Left lung (tissue), 8 donors: Measurements from ENCODE around the gene C2orf66. TPM values are rescaled to one million over a fixed set of nuclear protein-coding genes. Genes with fewer than 3 reads are reported as not detected.

ENCODE experiments used
- polyA plus RNA-seq, 6 donors: library from polyadenylated mRNA; unstranded; fragments of 120-200 nt; gene quantifications; one replicate each; pipeline ENCODE4 v1.2.1, GENCODE V29; 2013; ENCODE audit not compliant: insufficient read length in 6 of 6
- total RNA-seq, 2 donors: library from RNA; stranded (reverse); fragmentation: NEBNext Ultra II Directional; extraction: Animal tissue kit (Norgen Biotek cat#: 25700); gene quantifications; one replicate each; pipeline ENCODE4 v1.2.1, GENCODE V29; 2021
- donor health status: DM: no; HTN: yes; CAD: no.
- donor health status: DM: no; HTN: no; CAD: no.

Gene C2orf66
- total and polyA plus RNA-seq, 8 donors = 0.13 to 0.54 (median 0.22) TPM

Other genes starting within 250 kb of the C2orf66 start
- gene HECW2, start 215.8 kb downstream of the C2orf66 start, total RNA-seq = 10 to 100 TPM; 40.4 to 51.9 TPM
- 10 to 100 TPM; 21.6 to 36.9 (median 28.5) TPM for gene HECW2, start 215.8 kb downstream of the C2orf66 start, polyA plus RNA-seq
- gene CCDC150, start 169.6 kb downstream of the C2orf66 start, total RNA-seq = 1 to 10 TPM; 2.8 to 2.9 TPM
- gene CCDC150, start 169.6 kb downstream of the C2orf66 start, polyA plus RNA-seq = 10 to 100 TPM; 11.3 to 23.3 (median 16.1) TPM
- gene GTF3C3, start 9.7 kb downstream of the C2orf66 start, total RNA-seq = 10 to 100 TPM; 27.8 to 30.4 TPM
- gene GTF3C3, start 9.7 kb downstream of the C2orf66 start, polyA plus RNA-seq = 10 to 100 TPM; 64.1 to 78.3 (median 69.8) TPM
- gene PGAP1, start 117.4 kb upstream of the C2orf66 start, total RNA-seq = 10 to 100 TPM; 12.1 to 17.4 TPM
- gene PGAP1, start 117.4 kb upstream of the C2orf66 start, polyA plus RNA-seq = 10 to 100 TPM; 23.6 to 34.6 (median 30.1) TPM